ENCODE data around the gene CHRM4. TPM values are rescaled to one million over a fixed set of nuclear protein-coding genes. Genes with fewer than 3 reads are reported as not detected.
"Not testable (repeated sequence)": the region's sequence is repeated elsewhere in the genome, so short reads cannot be mapped to it uniquely, and the experiment has no call there.

Gene CHRM4
- total RNA-seq, 1 donor from 2014 or later, result not detected

- intact Hi-C loops (cut with DNase I), result no loop called here
- no peak for ATAC-seq
- no peak for DNase-seq (ENCODE audit: missing footprints)
Observed at GRCh38 chr11:46386005-46386578, 5.5 kb downstream of the CHRM4 start.

- intact Hi-C loops (cut with DNase I), result no loop called here
- DNase-seq (ENCODE audit: missing footprints) (peak; percentile 73), ATAC-seq (no peak)
Observed at GRCh38 chr11:46385169-46386004, 6.2 kb downstream of the CHRM4 start.

GRCh38 chr11:46383974-46384701 is 7.4 kb downstream of the CHRM4 start:
- DNase-seq (ENCODE audit: missing footprints), result no peak
- intact Hi-C loops (cut with DNase I), result no loop called here
- no peak for ATAC-seq

DNA sequence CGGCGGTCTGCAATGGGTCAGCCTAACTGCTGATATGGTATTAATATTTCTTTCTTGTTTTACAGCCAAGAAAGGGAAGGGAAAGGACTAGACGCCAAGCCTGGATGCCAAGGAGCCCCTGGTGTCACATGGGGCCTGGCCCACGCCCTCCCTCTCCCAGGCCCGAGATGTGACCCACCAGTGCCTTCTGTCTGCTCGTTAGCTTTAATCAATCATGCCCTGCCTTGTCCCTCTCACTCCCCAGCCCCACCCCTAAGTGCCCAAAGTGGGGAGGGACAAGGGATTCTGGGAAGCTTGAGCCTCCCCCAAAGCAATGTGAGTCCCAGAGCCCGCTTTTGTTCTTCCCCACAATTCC is 8.2 kb downstream of the CHRM4 start:
- ATAC-seq (no peak), DNase-seq (ENCODE audit: missing footprints) (no peak)
- intact Hi-C loops (cut with DNase I), result no loop called here

- intact Hi-C loops (cut with DNase I), result no loop called here
- ATAC-seq (no peak), DNase-seq (ENCODE audit: missing footprints) (no peak)
Observed at GRCh38 chr11:46382646-46383403, 8.8 kb downstream of the CHRM4 start.

GRCh38 chr11:46381819-46382645 is 9.5 kb downstream of the CHRM4 start:
- intact Hi-C loops (cut with DNase I), result no loop called here
- DNase-seq (ENCODE audit: missing footprints) (no peak), ATAC-seq (no peak)

GRCh38 chr11:46381048-46381818 is 10.3 kb downstream of the CHRM4 start, which contains the start of gene MDK:
MDK (plus strand) TSS chr11:46381669; CDS start chr11:46382058, 389 bp downstream.
- DNase-seq (ENCODE audit: missing footprints), result no peak
- peak; percentile 5 for ATAC-seq
- intact Hi-C loops (cut with DNase I), result no loop called here

- intact Hi-C loops (cut with DNase I), result no loop called here
- DNase-seq (ENCODE audit: missing footprints) (peak; percentile 84), ATAC-seq (peak; percentile 57)
Observed at GRCh38 chr11:46380340-46381047, 11.1 kb downstream of the CHRM4 start.

GRCh38 chr11:46379482-46380293 is 11.9 kb downstream of the CHRM4 start:
- DNase-seq (ENCODE audit: missing footprints); intact Hi-C loops (cut with DNase I): not testable (repeated sequence)
- ATAC-seq, result peak; percentile 8

DNA sequence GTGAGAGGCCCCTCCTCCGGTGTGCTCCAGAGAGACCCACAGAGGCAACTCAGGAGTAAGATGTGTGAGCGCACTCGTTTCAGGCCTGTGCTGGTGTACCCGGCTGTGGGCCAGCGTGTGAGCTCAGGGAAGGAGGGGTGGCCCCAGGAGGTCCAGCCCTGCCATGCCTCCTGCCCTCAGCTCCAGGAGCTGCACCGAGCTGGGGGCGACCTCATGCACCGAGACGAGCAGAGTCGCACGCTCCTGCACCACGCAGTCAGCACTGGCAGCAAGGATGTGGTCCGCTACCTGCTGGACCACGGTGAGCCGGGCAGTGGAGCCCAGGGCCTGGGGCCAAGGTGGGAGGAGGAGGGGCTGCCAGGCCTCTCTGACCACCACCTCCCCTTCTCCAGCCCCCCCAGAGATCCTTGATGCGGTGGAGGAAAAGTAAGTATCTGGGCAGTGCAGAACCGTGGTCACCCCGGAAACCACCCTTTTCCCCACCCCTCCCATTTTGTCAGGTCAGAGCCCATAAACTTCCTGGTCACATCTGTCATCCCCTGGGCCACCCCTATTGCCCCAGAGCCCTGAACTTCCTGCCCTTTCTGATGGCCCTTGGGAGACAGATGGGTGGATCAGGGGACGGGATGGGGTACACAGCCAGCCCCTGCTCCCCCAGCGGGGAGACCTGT is 12.6 kb downstream of the CHRM4 start:
- DNase-seq (ENCODE audit: missing footprints), result no peak
- ATAC-seq, result no peak

GRCh38 chr11:46378296-46378695 is 13.3 kb downstream of the CHRM4 start:
- ATAC-seq, result no peak
- intact Hi-C loops (cut with DNase I), result no loop called here
- DNase-seq (ENCODE audit: missing footprints), result no peak

More for the DNA sequence above, 12.6 kb downstream of the CHRM4 start:
- intact Hi-C loops (cut with DNase I), result no loop called here

DNA sequence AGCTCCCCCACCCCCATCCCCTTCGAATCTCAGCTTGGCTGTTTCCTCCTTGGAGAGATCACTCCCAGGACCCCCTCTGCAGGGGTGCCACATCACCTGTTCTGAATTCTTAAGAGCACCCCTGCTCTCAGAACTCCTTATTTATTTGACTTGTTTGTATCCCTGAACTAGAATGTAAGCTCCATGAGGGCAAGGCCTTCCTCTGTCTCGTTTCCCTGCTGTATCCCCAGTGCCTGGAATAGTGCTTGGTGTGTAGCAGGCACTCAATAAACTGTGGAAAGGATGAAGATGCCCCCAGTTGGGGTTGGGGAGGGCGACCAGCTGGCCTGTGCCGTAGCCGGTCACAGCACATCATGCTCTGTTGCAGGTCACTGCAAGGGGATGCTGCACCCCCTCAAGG is 13.7 kb downstream of the CHRM4 start:
- ATAC-seq (no peak), DNase-seq (ENCODE audit: missing footprints) (no peak)
- intact Hi-C loops (cut with DNase I), result no loop called here

DNA sequence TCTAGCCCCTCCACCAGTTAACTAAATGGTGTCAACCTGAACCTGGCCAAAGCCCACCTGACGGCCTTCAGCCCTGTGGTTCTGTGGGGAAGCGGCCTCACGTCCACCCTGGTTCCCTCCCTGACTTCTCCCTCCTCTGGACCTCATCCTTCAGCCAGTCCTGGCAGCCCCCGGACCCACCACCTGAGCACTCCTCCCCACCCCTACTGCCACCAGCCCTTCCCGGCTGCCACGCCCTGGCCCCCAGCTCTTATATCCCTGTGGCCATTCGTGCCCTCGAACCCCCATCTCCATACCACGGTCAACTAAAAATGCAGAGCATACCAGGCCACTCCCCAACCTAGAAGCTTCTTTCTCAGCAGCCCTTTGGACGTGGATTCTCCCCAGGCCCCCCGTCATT is 14.3 kb downstream of the CHRM4 start:
- DNase-seq (ENCODE audit: missing footprints) (no peak), ATAC-seq (no peak)
- intact Hi-C loops (cut with DNase I), result no loop called here

- intact Hi-C loops (cut with DNase I), result no loop called here
- ATAC-seq (no peak), DNase-seq (ENCODE audit: missing footprints) (no peak)
Observed at GRCh38 chr11:46376258-46377050, 15.1 kb downstream of the CHRM4 start.

Data from Right ventricle myocardium inferior (tissue), 1 donor.